Measurements from ENCODE around the gene OMP.

The OMP gene

GRCh38 chr11:77127920-77128691 lies 25.5 kb downstream of the OMP start, which contains the start of gene MYO7A:
TSS of gene MYO7A (plus strand) at chr11:77128246. CDS start at chr11:77130635, 2,389 bp downstream.
- peak within 1 kb of the TSS; percentile 84 for H2AFZ ChIP-seq (ENCODE audit: low read depth)
- H3K9ac ChIP-seq: peak within 1 kb of the TSS; percentile 12; the same call in 1 of the 2 replicates
- no peaks in the 10 kb centered on the region for H4K20me1 ChIP-seq (ENCODE audit: insufficient read depth)
- no peaks in the 10 kb centered on the region for H3K36me3 ChIP-seq (ENCODE audit: insufficient read depth)
- no peak within 1 kb of the TSS for H3K4me3 ChIP-seq (IDR thresholded peaks at IDR 0.05; ENCODE audit: insufficient read depth, low read depth, low read length)
- no peaks in the 10 kb centered on the region for H3K79me2 ChIP-seq (ENCODE audit: insufficient read depth, low read depth)
- TF ChIP-seq, protein P1, sequence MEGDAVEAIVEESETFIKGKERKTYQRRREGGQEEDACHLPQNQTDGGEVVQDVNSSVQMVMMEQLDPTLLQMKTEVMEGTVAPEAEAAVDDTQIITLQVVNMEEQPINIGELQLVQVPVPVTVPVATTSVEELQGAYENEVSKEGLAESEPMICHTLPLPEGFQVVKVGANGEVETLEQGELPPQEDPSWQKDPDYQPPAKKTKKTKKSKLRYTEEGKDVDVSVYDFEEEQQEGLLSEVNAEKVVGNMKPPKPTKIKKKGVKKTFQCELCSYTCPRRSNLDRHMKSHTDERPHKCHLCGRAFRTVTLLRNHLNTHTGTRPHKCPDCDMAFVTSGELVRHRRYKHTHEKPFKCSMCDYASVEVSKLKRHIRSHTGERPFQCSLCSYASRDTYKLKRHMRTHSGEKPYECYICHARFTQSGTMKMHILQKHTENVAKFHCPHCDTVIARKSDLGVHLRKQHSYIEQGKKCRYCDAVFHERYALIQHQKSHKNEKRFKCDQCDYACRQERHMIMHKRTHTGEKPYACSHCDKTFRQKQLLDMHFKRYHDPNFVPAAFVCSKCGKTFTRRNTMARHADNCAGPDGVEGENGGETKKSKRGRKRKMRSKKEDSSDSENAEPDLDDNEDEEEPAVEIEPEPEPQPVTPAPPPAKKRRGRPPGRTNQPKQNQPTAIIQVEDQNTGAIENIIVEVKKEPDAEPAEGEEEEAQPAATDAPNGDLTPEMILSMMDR (conservative IDR thresholded peaks at IDR 0.05; ENCODE audit: low read depth, low read length): no peak
- H3K4me1 ChIP-seq (ENCODE audit: low read depth, poor library complexity, severe bottlenecking): peaks cover 6% of the 10 kb centered on the region
- H3K27ac ChIP-seq: no peak within 1 kb of the TSS
- H3K27me3 ChIP-seq (ENCODE audit: insufficient read depth, low read depth): no peaks in the 10 kb centered on the region
- peak within 1 kb of the TSS; percentile 43 for H3K4me2 ChIP-seq

- H2AFZ ChIP-seq (ENCODE audit: low read depth): no peak overlapping the region
These were observed 26.6 kb downstream of the OMP start for GRCh38 chr11:77129069-77129841.

GRCh38 chr11:77129842-77130756 lies 27.5 kb downstream of the OMP start:
- Histone ChIP-seq H3K79me2 (ENCODE audit: insufficient read depth, low read depth) (no peaks in the 10 kb centered on the region), H3K9ac (no peak overlapping the region), H3K36me3 (ENCODE audit: insufficient read depth) (no peaks in the 10 kb centered on the region), H3K4me3 (IDR thresholded peaks at IDR 0.05; ENCODE audit: insufficient read depth, low read depth, low read length) (no peak overlapping the region), H3K4me2 (no peak overlapping the region), H4K20me1 (ENCODE audit: insufficient read depth) (no peaks in the 10 kb centered on the region), H2AFZ (ENCODE audit: low read depth) (no peak overlapping the region), H3K27me3 (ENCODE audit: insufficient read depth, low read depth) (no peaks in the 10 kb centered on the region), H3K27ac (no peak overlapping the region), H3K4me1 (ENCODE audit: low read depth, poor library complexity, severe bottlenecking) (peaks cover 6% of the 10 kb centered on the region)
- TF ChIP-seq, protein P1 (conservative IDR thresholded peaks at IDR 0.05; ENCODE audit: low read depth, low read length): no peak

More at GRCh38 chr11:77129069-77129841, 26.6 kb downstream of the OMP start:
- H3K36me3 ChIP-seq (ENCODE audit: insufficient read depth): no peaks in the 10 kb centered on the region
- no peaks in the 10 kb centered on the region for H4K20me1 ChIP-seq (ENCODE audit: insufficient read depth)
- TF ChIP-seq, protein P1 (conservative IDR thresholded peaks at IDR 0.05; ENCODE audit: low read depth, low read length): no peak
- H3K9ac ChIP-seq: no peak overlapping the region
- H3K27ac ChIP-seq: no peak overlapping the region
- H3K27me3 ChIP-seq (ENCODE audit: insufficient read depth, low read depth): no peaks in the 10 kb centered on the region
- no peak overlapping the region for H3K4me2 ChIP-seq
- H3K4me3 ChIP-seq (IDR thresholded peaks at IDR 0.05; ENCODE audit: insufficient read depth, low read depth, low read length): no peak overlapping the region
- peaks cover 6% of the 10 kb centered on the region for H3K4me1 ChIP-seq (ENCODE audit: low read depth, poor library complexity, severe bottlenecking)
- H3K79me2 ChIP-seq (ENCODE audit: insufficient read depth, low read depth): no peaks in the 10 kb centered on the region
